H1 (cell line): ENCODE measurements around the gene ZNF48. TPM values are rescaled to one million over a fixed set of nuclear protein-coding genes. Genes with fewer than 3 reads are reported as not detected.

Experiments
- CTCF ChIA-PET: fragments of 300-600 bp; sonication (Branson Sonifier 250); formaldehyde crosslinking; loops from one replicate; lab custom pipeline; 2021; ENCODE audit not compliant: partially characterized antibody; lab: Charles Lee
- POLR2A ChIA-PET: fragments of 300-600 bp; sonication (Branson Sonifier 250); formaldehyde crosslinking; loops from one replicate; lab custom pipeline; 2021; ENCODE audit warnings: inconsistent platforms; ENCODE audit not compliant: partially characterized antibody; lab: Charles Lee
- DNase-seq, 2 experiments: peaks; one replicate each; pipeline versions ENCODE4 v3.0.0 to v3.0.0-alpha.2; 2010 to 2022; ENCODE audit warnings: low spot score in 2 of 2, low read depth in 1 of 2, mixed read lengths in 1 of 2
- FAIRE-seq: peaks from 2 replicates; lab custom pipeline; 2011; peaks lifted over from hg19 to GRCh38; lab: Jason Lieb, UNC
- H2AFZ ChIP-seq: 2 replicates; pipeline ENCODE4 v1.8.1; 2012; ENCODE audit warnings: low read length, inconsistent platforms
- H2AK5ac ChIP-seq: 2 replicates; pipeline ENCODE4 v1.6.1; 2013; ENCODE audit warnings: low read depth, low read length
- H2BK120ac ChIP-seq: replicated peaks from 2 replicates; pipeline ENCODE3; 2013; ENCODE audit warnings: low read depth, low read length, inconsistent platforms
- H2BK12ac ChIP-seq: 2 replicates; pipeline ENCODE4 v1.6.1; 2013; ENCODE audit warnings: low read depth, low read length
- H2BK15ac ChIP-seq: 2 replicates; pipeline ENCODE4 v1.6.1; 2013; ENCODE audit warnings: low read length
- H2BK20ac ChIP-seq: 2 replicates; pipeline ENCODE4 v1.6.1; 2013; ENCODE audit warnings: low read length
- H2BK5ac ChIP-seq: 2 replicates; pipeline ENCODE4 v1.6.1; 2013; ENCODE audit warnings: low read depth, low read length
- H3K14ac ChIP-seq: 2 replicates; pipeline ENCODE4 v1.6.1; 2013; ENCODE audit warnings: inconsistent platforms; ENCODE audit not compliant: insufficient read length
- H3K18ac ChIP-seq: 2 replicates; pipeline ENCODE4 v1.6.1; 2013; ENCODE audit warnings: low read length; ENCODE audit errors: extremely low read depth
- H3K23ac ChIP-seq: 2 replicates; pipeline ENCODE4 v1.6.1; 2013; ENCODE audit warnings: inconsistent platforms; ENCODE audit not compliant: insufficient read length
- H3K23me2 ChIP-seq: 2 replicates; pipeline ENCODE4 v1.6.1; 2013; ENCODE audit warnings: low read depth, low read length
- H3K27ac ChIP-seq: 2 replicates; pipeline ENCODE4 v1.6.1; 2011; ENCODE audit warnings: low read depth, low read length, inconsistent platforms
- H3K27me3 ChIP-seq, 4 experiments: replicated peaks in 1 of 4; 1 replicate in 1 of 4; 2 replicates in 3 of 4; pipeline versions ENCODE4 v1.6.1 to v1.8.1; 2011 to 2013; ENCODE audit warnings: low read length in 3 of 4, mild to moderate bottlenecking in 3 of 4, inconsistent platforms in 2 of 4, mixed read lengths in 2 of 4, moderate library complexity in 1 of 4; ENCODE audit not compliant: control insufficient read depth in 3 of 4, insufficient read depth in 3 of 4; ENCODE audit errors: extremely low read depth in 1 of 4
- H3K36me3 ChIP-seq, 4 experiments: 2 replicates each; pipeline versions ENCODE4 v1.6.1 to v1.8.1; 2011 to 2013; ENCODE audit warnings: mild to moderate bottlenecking in 4 of 4, low read length in 3 of 4, moderate library complexity in 2 of 4, control low read depth in 1 of 4, inconsistent platforms in 1 of 4; ENCODE audit not compliant: insufficient read depth in 4 of 4, control insufficient read depth in 2 of 4
- H3K4ac ChIP-seq: replicated peaks from 2 replicates; pipeline ENCODE3; 2013; ENCODE audit warnings: low read length, low read depth, mixed read lengths, inconsistent platforms; ENCODE audit not compliant: insufficient read length
- H3K4me1 ChIP-seq, 4 experiments: replicated peaks in 1 of 4; 1 replicate in 1 of 4; 2 replicates in 3 of 4; pipeline versions ENCODE4 v1.6.1 to v1.8.1; 2011 to 2013; ENCODE audit warnings: low read length in 3 of 4, inconsistent platforms in 2 of 4, mixed read lengths in 1 of 4; ENCODE audit not compliant: insufficient read depth in 4 of 4, control insufficient read depth in 3 of 4
- H3K4me2 ChIP-seq, 2 experiments: 2 replicates each; pipeline versions ENCODE4 v1.6.1 to v1.8.1; 2011 to 2013; ENCODE audit warnings: low read depth in 2 of 2, low read length in 2 of 2, control low read depth in 1 of 2, inconsistent platforms in 1 of 2, mild to moderate bottlenecking in 1 of 2; ENCODE audit not compliant: insufficient read depth in 1 of 2
- H3K4me3 ChIP-seq, 4 experiments: fragments of 200-600, 300-600 bp in 1 of 4; sonication (generic), shearing (Covaris generic), sonication (Bioruptor Twin) in 1 of 4; 2 replicates each; pipeline versions ENCODE4 v1.5.1 to v1.8.1; 2011 to 2016; ENCODE audit warnings: low read length in 4 of 4, low read depth in 3 of 4, control low read depth in 2 of 4, inconsistent platforms in 2 of 4, mild to moderate bottlenecking in 2 of 4, mixed read lengths in 1 of 4, moderate library complexity in 1 of 4; ENCODE audit not compliant: insufficient read depth in 2 of 4; ENCODE audit errors: extremely low read depth in 1 of 4
- H3K56ac ChIP-seq: replicated peaks from 2 replicates; pipeline ENCODE3; 2013; ENCODE audit warnings: low read depth, mild to moderate bottlenecking, mixed read lengths, low read length, inconsistent platforms; ENCODE audit not compliant: insufficient read length
- H3K79me1 ChIP-seq: 2 replicates; pipeline ENCODE4 v1.6.1; 2013; ENCODE audit warnings: low read depth, low read length, control low read depth
- H3K79me2 ChIP-seq, 2 experiments: 2 replicates each; pipeline versions ENCODE4 v1.6.1 to v1.8.1; 2012 to 2013; ENCODE audit warnings: low read length in 2 of 2, mild to moderate bottlenecking in 2 of 2, inconsistent platforms in 1 of 2; ENCODE audit not compliant: insufficient read depth in 2 of 2, control insufficient read depth in 1 of 2
- H3K9ac ChIP-seq, 4 experiments: replicated peaks in 1 of 4; 1 replicate in 1 of 4; 2 replicates in 3 of 4; pipeline versions ENCODE4 v1.6.1 to v1.8.1; 2011 to 2013; ENCODE audit warnings: low read depth in 3 of 4, low read length in 3 of 4, control low read depth in 2 of 4, mild to moderate bottlenecking in 2 of 4, moderate library complexity in 2 of 4, inconsistent platforms in 1 of 4; ENCODE audit errors: extremely low read depth in 1 of 4
- H3K9me3 ChIP-seq, 2 experiments: 2 replicates each; pipeline versions ENCODE4 v1.6.1 to v1.8.1; 2012 to 2013; ENCODE audit warnings: mild to moderate bottlenecking in 2 of 2, moderate library complexity in 2 of 2, control low read depth in 1 of 2, inconsistent platforms in 1 of 2, low read depth in 1 of 2, low read length in 1 of 2, mixed read lengths in 1 of 2; ENCODE audit not compliant: insufficient read depth in 2 of 2
- H4K20me1 ChIP-seq, 2 experiments: replicated peaks in 1 of 2; 2 replicates each; pipeline versions ENCODE3 to v1.8.1; 2011 to 2013; ENCODE audit warnings: inconsistent platforms in 2 of 2, low read length in 2 of 2, mild to moderate bottlenecking in 1 of 2; ENCODE audit not compliant: insufficient read depth in 2 of 2, control insufficient read depth in 1 of 2
- H4K5ac ChIP-seq: 2 replicates; pipeline ENCODE4 v1.6.1; 2013; ENCODE audit warnings: low read length, low read depth, mixed read lengths, inconsistent platforms; ENCODE audit not compliant: insufficient read length
- H4K8ac ChIP-seq: 2 replicates; pipeline ENCODE4 v1.8.0; 2013; ENCODE audit warnings: mild to moderate bottlenecking, moderate library complexity, low read length, inconsistent platforms; ENCODE audit not compliant: insufficient read depth; ENCODE audit errors: extremely low read depth
- H4K91ac ChIP-seq: replicated peaks from 2 replicates; pipeline ENCODE3; 2013; ENCODE audit warnings: low read length, mixed read lengths, inconsistent platforms; ENCODE audit not compliant: insufficient read length
- CBX8 ChIP-seq: fragments of 300-800, 300-1000 bp; sonication (generic); IDR thresholded peaks from 2 replicates; pipeline ENCODE4 v1.7.1; 2016; ENCODE audit warnings: low read depth, low read length, borderline replicate concordance
- CEBPB ChIP-seq: IDR thresholded peaks from 2 replicates; pipeline ENCODE4 v1.6.1; 2012; ENCODE audit warnings: low read depth, low read length
- POLR2A ChIP-seq, 2 experiments: IDR thresholded peaks; 1 replicate in 1 of 2; 2 replicates in 1 of 2; pipeline ENCODE4 v1.6.1; 2011; ENCODE audit warnings: low read depth in 2 of 2, low read length in 2 of 2, mild to moderate bottlenecking in 2 of 2; ENCODE audit errors: control extremely low read depth in 1 of 2
- SAP30 ChIP-seq: fragments of 300-600 bp; sonication (generic); IDR thresholded peaks from 2 replicates; pipeline ENCODE4 v1.7.1; 2012; ENCODE audit warnings: low read length, moderate library complexity, mild to moderate bottlenecking, inconsistent platforms; ENCODE audit not compliant: insufficient read depth, insufficient replicate concordance
- SIN3A ChIP-seq, 2 experiments: IDR thresholded peaks in 1 of 2; conservative IDR thresholded peaks in 1 of 2; 2 replicates each; pipeline ENCODE4 v1.6.1; 2011 to 2012; ENCODE audit warnings: low read length in 2 of 2, improper control_type of control experiment in 1 of 2, low read depth in 1 of 2, mild to moderate bottlenecking in 1 of 2
- SIRT6 ChIP-seq: IDR thresholded peaks from one replicate; pipeline ENCODE4 v1.7.1; 2012; ENCODE audit warnings: low read length, inconsistent platforms
- SP4 ChIP-seq: IDR thresholded peaks from 2 replicates; pipeline ENCODE4 v1.6.1; 2012; ENCODE audit warnings: low read length, inconsistent platforms
- YY1 ChIP-seq: IDR thresholded peaks from 2 replicates; pipeline ENCODE4 v1.6.1; 2011; ENCODE audit warnings: low read depth, mild to moderate bottlenecking, low read length
- WGBS, 2 experiments: shearing (Covaris generic) in 1 of 2; methylation state at CpG; one replicate each; pipeline versions ENCODE4 v1.1.6 to v1.1.7; 2013 to 2015; ENCODE audit warnings: low lambda C conversion rate in 2 of 2, mixed read lengths in 2 of 2, inconsistent platforms in 1 of 2, low coverage in 1 of 2, missing lambda C conversion rate in 1 of 2; ENCODE audit not compliant: insufficient replicate concordance in 2 of 2, insufficient coverage in 1 of 2, insufficient read length in 1 of 2; ENCODE audit errors: extremely low coverage in 1 of 2, missing lambda C conversion rate in 1 of 2; 5-methylcytosine and 5-hydroxymethylcytosine counted together
- polyA plus RNA-seq, 7 experiments: library from polyadenylated mRNA; depleted of rRNA in 3 of 7; stranded (reverse) in 5 of 7; unstranded in 2 of 7; fragments of >200 nt in 5 of 7; fragments of 200-250 nt in 2 of 7; gene quantifications; 1 replicate in 5 of 7; 2 replicates in 1 of 7; 4 replicates in 1 of 7; pipeline versions ENCODE4 v1.2.1 to v1.2.3, GENCODE V29; 2011 to 2013; ENCODE audit warnings: missing spikeins in 2 of 7, mixed read lengths in 2 of 7
- total RNA-seq: library from RNA; stranded (reverse); fragmentation: NEBNext Ultra II Directional; extraction: Animal tissue kit (Norgen Biotek cat#: 25700); gene quantifications from 2 replicates; pipeline ENCODE4 v1.2.1, GENCODE V29; 2021
- TF ChIP-seq, protein P1 (sequence below): IDR thresholded peaks from 2 replicates; pipeline ENCODE4 v1.6.1; 2012; ENCODE audit warnings: inconsistent platforms
- TF ChIP-seq, protein P2 (sequence below): IDR thresholded peaks from 2 replicates; pipeline ENCODE4 v1.6.1; 2012; ENCODE audit warnings: inconsistent platforms

ZNF48 gene
- total and polyA plus RNA-seq, 2 of the 8 experiments (the other 6 are each of a cell fraction or from before 2014, with no cell fraction given): 30.4 to 41.2 TPM

DNA sequence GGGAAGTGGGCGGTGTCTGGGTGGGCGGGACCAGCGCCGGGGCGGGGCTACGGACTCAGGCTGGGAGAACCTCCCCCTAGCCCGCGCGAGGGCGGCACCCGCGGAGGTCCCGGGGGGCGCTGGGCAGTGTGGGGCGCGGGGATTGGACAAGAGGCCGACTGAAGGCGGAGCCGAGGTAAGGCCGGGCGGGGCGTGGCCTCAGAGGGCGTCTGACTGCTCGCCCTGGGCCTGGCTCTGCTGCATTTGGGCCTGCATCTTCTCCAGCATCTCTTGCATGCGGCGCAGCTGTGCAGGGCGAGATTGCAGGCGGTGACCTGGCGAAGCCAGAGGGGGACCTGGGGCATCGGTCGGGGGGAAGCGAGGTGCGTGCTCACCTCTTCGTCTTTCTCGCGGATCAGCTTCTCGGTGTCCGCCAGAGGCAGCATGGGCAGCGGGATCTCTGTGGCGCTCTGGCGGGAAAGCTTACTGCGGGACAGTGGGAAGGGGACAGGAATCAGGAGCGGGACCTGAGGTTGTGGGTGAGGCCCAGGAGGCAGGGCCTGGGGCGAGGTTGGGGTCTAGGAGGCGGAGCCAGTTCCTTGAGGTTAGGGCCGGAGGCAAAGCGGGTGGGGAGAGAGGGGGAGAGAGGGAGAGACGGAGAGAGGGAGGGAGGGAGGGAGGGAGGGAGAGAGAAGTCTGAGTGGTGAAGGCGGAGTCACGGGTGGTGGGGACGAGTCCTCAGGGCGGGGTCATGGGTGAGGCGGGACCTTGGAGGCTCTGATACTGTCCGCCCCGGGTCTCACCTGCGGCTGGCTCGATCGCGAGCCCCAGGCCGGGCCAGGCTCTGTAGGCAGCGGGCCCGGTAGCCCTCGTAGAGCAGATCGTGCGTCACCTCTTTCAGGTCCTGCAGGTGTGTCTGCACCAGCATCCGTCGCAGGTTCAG, 16.7 kb upstream of the ZNF48 start:
- H2BK20ac ChIP-seq: no peak overlapping the region
- H3K79me1 ChIP-seq: no peaks in the 10 kb centered on the region
- no peaks in the 10 kb centered on the region for H3K27me3 ChIP-seq
- H4K5ac ChIP-seq: peak overlapping the region; percentile 97
- no peak for FAIRE-seq
- H3K18ac ChIP-seq: peak overlapping the region; percentile 99
- peak overlapping the region in 3 of 4 experiments; percentile 77 to 84 (median 81); a peak in 6 of 7 replicates for H3K9ac ChIP-seq
- H3K4me1 ChIP-seq: peaks cover 0 to 9% (median 5%) of the 10 kb centered on the region in 4 experiments; a peak in 5 of 7 replicates
- H2BK5ac ChIP-seq: peak overlapping the region; percentile 66
- H2BK12ac ChIP-seq: no peak overlapping the region
- peak overlapping the region; percentile 79 for H4K91ac ChIP-seq
- peak; percentile 92 to 99 for DNase-seq
- H3K36me3 ChIP-seq: no peaks in the 10 kb centered on the region
- CTCF ChIA-PET: interaction anchor here (0.6 to 2.3 kb wide), 3 partner anchors 16 to 29 kb away, joined by 3 to 4 read pairs (median 3); partner anchors contain the start of genes ZNF48 and ZNF771
- no peaks in the 10 kb centered on the region for H3K9me3 ChIP-seq
- no peak overlapping the region for H2BK15ac ChIP-seq
- peak overlapping the region; percentile 24 for H2BK120ac ChIP-seq
- H4K20me1 ChIP-seq: no peaks in the 10 kb centered on the region
- peak overlapping the region; percentile 70 to 88 (median 82) for H3K4me3 ChIP-seq
- H3K4ac ChIP-seq: peak overlapping the region; percentile 85
- H3K23ac ChIP-seq: no peak overlapping the region
- H3K23me2 ChIP-seq: peaks cover 10% of the 10 kb centered on the region
- no peaks in the 10 kb centered on the region for H3K79me2 ChIP-seq
- peak overlapping the region; percentile 94 for H4K8ac ChIP-seq
- WGBS, 2 experiments: 2% methylated on average over 43 of the region's 67 CpGs; no CpG with 5 or more reads in 1 of the 2 experiments
- H2AFZ ChIP-seq: peak overlapping the region; percentile 48; the same call in 1 of the 2 replicates
- peak overlapping the region; percentile 89 for H3K56ac ChIP-seq
- H3K27ac ChIP-seq: peak overlapping the region; percentile 92
- H3K14ac ChIP-seq: peak overlapping the region; percentile 58
- POLR2A ChIA-PET: interaction anchor here (0.6 to 13.6 kb wide), 6 partner anchors 9 to 279 kb away, joined by 3 to 151 read pairs (median 4); partner anchors contain the start of genes CD2BP2, ZNF48 and ZNF771
- H2AK5ac ChIP-seq: no peak overlapping the region
- H3K4me2 ChIP-seq: peak overlapping the region; percentile 80 to 98
- TF ChIP-seq, protein P1, sequence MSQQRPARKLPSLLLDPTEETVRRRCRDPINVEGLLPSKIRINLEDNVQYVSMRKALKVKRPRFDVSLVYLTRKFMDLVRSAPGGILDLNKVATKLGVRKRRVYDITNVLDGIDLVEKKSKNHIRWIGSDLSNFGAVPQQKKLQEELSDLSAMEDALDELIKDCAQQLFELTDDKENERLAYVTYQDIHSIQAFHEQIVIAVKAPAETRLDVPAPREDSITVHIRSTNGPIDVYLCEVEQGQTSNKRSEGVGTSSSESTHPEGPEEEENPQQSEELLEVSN: peak; percentile 26; the same call in 1 of the 2 replicates
- peak; percentile 41 to 59; a peak in 2 of 4 replicates for TF ChIP-seq SIN3A (conservative IDR thresholded peaks at IDR 0.05 in 1 of 2, IDR thresholded peaks at IDR 0.05 in 1 of 2; ENCODE audit: low read depth in 1 of 2, low read length in 2 of 2)
- no peak for TF ChIP-seq SAP30
- 0 out of 2 replicates have a peak, but pooled peaks have one; percentile 21 for TF ChIP-seq SP4
- peak; percentile 29 to 64; a peak in 2 of 3 replicates for TF ChIP-seq POLR2A (IDR thresholded peaks at IDR 0.05; ENCODE audit: control extremely low read depth in 1 of 2, low read depth in 2 of 2, low read length in 2 of 2)
- no peak for TF ChIP-seq CBX8
- TF ChIP-seq SIRT6: no peak
- TF ChIP-seq, protein P2, sequence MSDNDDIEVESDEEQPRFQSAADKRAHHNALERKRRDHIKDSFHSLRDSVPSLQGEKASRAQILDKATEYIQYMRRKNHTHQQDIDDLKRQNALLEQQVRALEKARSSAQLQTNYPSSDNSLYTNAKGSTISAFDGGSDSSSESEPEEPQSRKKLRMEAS: peak; percentile 63; the same call in 1 of the 2 replicates
- no peak for TF ChIP-seq YY1
- TF ChIP-seq CEBPB: no peak
